Hepatocyte (in vitro differentiated cells): ENCODE results near the gene EPHA6.

Experiments used
- CTCF ChIP-seq: fragments of 200-600 bp; sonication (generic); IDR thresholded peaks from 2 replicates; pipeline ENCODE4 v1.5.1; 2016; ENCODE audit warnings: antibody characterized with exemption, mild to moderate bottlenecking; ENCODE audit not compliant: poor library complexity
- EZH2phosphoT487 ChIP-seq: fragments of 200-600 bp; sonication (generic); IDR thresholded peaks from one replicate; pipeline ENCODE4 v1.6.1; 2018; ENCODE audit warnings: antibody characterized with exemption, mild to moderate bottlenecking, low read depth, moderate library complexity; ENCODE audit not compliant: unreplicated experiment, severe bottlenecking

- no peak for TF ChIP-seq CTCF
- TF ChIP-seq EZH2phosphoT487: no peak
These were observed 884.3 kb downstream of the EPHA6 start for GRCh38 chr3:97698691-97699090.
